HL-60 (cell line): ENCODE results near the gene IRX4.

Source experiments
- GABPA ChIP-seq: IDR thresholded peaks from 2 replicates; pipeline ENCODE4 v1.6.1; 2012; ENCODE audit warnings: low read depth
- POLR2AphosphoS5 ChIP-seq: IDR thresholded peaks from 2 replicates; pipeline ENCODE4 v1.6.1; 2012; ENCODE audit warnings: low read depth
- TF ChIP-seq, protein P1 (sequence below): IDR thresholded peaks from one replicate; pipeline ENCODE4 v1.5.1; 2011; ENCODE audit warnings: low read length, control low read depth, inconsistent platforms; ENCODE audit not compliant: insufficient read depth
- TF ChIP-seq, protein P2 (sequence below): IDR thresholded peaks from 2 replicates; pipeline ENCODE4 v1.6.1; 2012; ENCODE audit warnings: low read depth; ENCODE audit not compliant: insufficient replicate concordance

DNA sequence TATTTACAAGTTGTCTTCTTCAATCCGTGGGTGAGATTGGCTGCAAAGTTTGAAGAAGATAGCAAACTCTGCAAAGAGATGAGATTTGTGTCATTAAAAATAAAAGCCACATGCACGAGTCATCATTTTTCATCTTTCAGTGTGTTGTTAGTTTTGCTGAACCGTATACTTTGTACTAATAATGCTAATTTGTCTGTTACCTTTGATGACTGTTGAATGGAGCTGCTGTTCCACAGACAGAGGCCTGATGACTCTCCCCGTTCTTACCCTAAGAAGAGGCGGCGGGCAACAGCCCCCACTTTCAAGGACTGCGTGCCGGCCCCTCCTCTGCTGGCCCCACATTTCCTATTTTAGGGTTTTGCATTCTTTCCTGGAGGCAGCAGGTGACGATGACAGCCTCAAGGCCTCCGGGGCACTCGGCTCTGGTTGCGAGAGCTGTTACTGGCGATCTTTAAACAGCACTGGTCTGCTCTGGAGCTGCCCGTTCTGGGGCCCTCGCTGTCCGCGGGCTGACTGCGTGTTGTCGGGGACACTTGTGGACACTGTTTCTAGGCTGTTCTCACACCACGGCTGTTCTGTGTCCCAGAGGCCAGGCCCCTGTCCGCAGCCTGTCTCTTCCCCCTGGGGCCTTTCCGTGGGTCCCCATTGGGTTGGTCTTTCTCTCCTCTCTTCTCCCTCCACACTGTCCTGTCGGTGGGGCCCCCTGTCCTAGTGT lies 46.4 kb downstream of the IRX4 start:
- TF ChIP-seq, protein P1, sequence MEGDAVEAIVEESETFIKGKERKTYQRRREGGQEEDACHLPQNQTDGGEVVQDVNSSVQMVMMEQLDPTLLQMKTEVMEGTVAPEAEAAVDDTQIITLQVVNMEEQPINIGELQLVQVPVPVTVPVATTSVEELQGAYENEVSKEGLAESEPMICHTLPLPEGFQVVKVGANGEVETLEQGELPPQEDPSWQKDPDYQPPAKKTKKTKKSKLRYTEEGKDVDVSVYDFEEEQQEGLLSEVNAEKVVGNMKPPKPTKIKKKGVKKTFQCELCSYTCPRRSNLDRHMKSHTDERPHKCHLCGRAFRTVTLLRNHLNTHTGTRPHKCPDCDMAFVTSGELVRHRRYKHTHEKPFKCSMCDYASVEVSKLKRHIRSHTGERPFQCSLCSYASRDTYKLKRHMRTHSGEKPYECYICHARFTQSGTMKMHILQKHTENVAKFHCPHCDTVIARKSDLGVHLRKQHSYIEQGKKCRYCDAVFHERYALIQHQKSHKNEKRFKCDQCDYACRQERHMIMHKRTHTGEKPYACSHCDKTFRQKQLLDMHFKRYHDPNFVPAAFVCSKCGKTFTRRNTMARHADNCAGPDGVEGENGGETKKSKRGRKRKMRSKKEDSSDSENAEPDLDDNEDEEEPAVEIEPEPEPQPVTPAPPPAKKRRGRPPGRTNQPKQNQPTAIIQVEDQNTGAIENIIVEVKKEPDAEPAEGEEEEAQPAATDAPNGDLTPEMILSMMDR: no peak
- TF ChIP-seq, protein P2, sequence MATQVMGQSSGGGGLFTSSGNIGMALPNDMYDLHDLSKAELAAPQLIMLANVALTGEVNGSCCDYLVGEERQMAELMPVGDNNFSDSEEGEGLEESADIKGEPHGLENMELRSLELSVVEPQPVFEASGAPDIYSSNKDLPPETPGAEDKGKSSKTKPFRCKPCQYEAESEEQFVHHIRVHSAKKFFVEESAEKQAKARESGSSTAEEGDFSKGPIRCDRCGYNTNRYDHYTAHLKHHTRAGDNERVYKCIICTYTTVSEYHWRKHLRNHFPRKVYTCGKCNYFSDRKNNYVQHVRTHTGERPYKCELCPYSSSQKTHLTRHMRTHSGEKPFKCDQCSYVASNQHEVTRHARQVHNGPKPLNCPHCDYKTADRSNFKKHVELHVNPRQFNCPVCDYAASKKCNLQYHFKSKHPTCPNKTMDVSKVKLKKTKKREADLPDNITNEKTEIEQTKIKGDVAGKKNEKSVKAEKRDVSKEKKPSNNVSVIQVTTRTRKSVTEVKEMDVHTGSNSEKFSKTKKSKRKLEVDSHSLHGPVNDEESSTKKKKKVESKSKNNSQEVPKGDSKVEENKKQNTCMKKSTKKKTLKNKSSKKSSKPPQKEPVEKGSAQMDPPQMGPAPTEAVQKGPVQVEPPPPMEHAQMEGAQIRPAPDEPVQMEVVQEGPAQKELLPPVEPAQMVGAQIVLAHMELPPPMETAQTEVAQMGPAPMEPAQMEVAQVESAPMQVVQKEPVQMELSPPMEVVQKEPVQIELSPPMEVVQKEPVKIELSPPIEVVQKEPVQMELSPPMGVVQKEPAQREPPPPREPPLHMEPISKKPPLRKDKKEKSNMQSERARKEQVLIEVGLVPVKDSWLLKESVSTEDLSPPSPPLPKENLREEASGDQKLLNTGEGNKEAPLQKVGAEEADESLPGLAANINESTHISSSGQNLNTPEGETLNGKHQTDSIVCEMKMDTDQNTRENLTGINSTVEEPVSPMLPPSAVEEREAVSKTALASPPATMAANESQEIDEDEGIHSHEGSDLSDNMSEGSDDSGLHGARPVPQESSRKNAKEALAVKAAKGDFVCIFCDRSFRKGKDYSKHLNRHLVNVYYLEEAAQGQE: no peak
- TF ChIP-seq POLR2AphosphoS5: no peak
- no peak for TF ChIP-seq GABPA
